ENCODE data around the gene ADIRF.

DNA sequence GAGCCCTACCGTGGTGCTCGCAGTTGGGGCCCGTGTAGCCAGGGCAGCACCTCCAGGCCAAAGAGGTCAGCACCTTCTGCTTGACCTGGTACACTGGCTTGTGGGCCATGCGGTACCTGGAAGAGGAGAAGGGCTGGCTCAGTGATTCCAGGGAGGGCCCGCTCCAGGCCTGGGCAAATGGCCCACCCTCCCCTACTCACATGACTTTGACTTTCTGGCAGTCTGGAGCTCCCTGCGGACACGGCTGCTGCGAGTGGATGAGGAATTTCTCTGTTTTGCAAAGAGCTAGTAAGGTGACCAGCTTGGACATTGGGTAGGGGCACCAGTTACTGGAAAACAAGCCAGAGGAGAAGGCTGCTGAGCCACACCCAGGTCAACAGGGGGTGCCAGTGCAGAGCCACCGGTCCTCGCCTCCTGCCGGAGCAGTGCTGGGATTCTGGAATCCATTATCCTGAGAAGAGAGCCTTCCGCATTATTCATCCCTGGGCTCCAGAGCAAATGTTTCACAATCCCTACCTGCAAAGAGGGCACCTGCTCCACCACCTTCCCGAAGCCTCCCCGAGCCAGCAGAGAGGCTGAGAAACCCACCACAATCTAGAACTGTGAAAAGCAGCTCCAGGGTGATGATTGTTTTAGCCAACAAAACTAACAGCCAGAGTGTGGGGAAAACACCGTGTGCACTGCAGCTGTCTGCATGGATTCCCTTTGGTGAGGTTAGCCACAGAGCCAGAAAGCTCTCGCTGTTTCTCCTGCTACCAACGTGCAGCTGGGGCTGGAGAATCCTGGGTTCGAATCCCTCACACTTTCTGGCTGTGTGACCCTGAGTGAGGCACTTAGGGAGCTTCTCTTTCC lies 22.7 kb upstream of the ADIRF start:
- TF ChIP-seq CTCF (IDR thresholded peaks at IDR 0.05; ENCODE audit: insufficient read depth, low read depth, low read length) (no peak), EZH2 (IDR thresholded peaks at IDR 0.05; ENCODE audit: insufficient read depth, low read length) (no peak)

Data from astrocyte (in vitro differentiated cells and primary cell).